SK-MEL-5 (cell line): ENCODE data around the gene ADAMTS1. TPM values are rescaled to one million over a fixed set of nuclear protein-coding genes. Genes with fewer than 3 reads are reported as not detected.
A peak's percentile ranks its signal among the peaks of the same experiment; 100 is the strongest.
"Not testable (repeated sequence)": the region's sequence is repeated elsewhere in the genome, so short reads cannot be mapped to it uniquely, and the experiment has no call there.

ENCODE experiments used
- DNase-seq: peaks from one replicate; pipeline ENCODE4 v3.0.0-alpha.2; 2016; ENCODE audit warnings: low read depth, low spot score
- in situ Hi-C: cut with HindIII; loops from 2 replicates; pipeline ENCODE4 v1.10.0; 2016; ENCODE audit warnings: low sequenced_read_pairs, high pct_unique_total_duplicates, low pct_unique_long_range_greater_than_20kb
- polyA plus RNA-seq, 2 experiments: library from polyadenylated mRNA; depleted of rRNA; stranded (reverse); fragments of >200 nt; gene quantifications; 2 replicates each; pipeline ENCODE4 v1.2.3, GENCODE V29; 2015
- total RNA-seq: library from RNA; depleted of rRNA; stranded (reverse); fragments of >200 nt; shearing (Covaris generic); gene quantifications from 2 replicates; pipeline ENCODE4 v1.2.3, GENCODE V29; 2014; rRNA removed

Gene ADAMTS1
- 14.0 and 15.9 TPM in 2 replicates for total RNA-seq
- 11.0 and 14.5 TPM in 2 replicates for polyA plus RNA-seq (2015; cell fraction: cytosol; rRNA removed)
- 43.7 and 69.3 TPM in 2 replicates for polyA plus RNA-seq (2015; cell fraction: nucleus; rRNA removed)

GRCh38 chr21:26845066-26845758, at the start of gene ADAMTS1:
TSS of gene ADAMTS1 (minus strand) at chr21:26845409. CDS start at chr21:26844954, 455 bp downstream.
- in situ Hi-C loops = no loop called here
- peak; percentile 84 for DNase-seq

GRCh38 chr21:26892151-26892550, 46.9 kb upstream of the ADAMTS1 start:
- in situ Hi-C loops = no loop called here
- DNase-seq = no peak

- DNase-seq = no peak
- in situ Hi-C loops = no loop called here
These were observed 43.7 kb upstream of the ADAMTS1 start for GRCh38 chr21:26888931-26889330.

DNA sequence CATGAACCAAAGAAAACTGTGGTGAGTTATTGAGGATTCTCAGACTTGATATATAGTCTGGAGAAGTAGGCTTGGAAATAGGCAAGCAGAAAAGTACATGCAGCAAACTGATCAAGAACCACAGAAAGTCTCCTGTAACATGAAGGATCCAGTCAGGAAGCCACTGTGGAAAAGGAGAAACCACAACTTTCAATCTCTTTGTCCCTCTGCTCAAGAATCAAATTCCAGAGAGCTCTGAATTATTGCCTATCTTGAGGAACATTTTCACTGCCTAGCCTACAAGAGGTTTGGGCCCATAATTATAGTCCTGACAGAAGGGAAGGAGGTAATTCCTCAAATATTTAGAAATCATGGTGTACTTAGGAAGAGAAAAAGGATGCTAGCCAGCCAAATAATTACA, 43.0 kb upstream of the ADAMTS1 start:
- no peak for DNase-seq
- in situ Hi-C loops = no loop called here

GRCh38 chr21:26887251-26887650, 42.0 kb upstream of the ADAMTS1 start:
- in situ Hi-C loops = no loop called here
- no peak for DNase-seq

- in situ Hi-C loops = no loop called here
These were observed 39.2 kb upstream of the ADAMTS1 start for GRCh38 chr21:26884436-26884835.

GRCh38 chr21:26883768-26884167, 38.6 kb upstream of the ADAMTS1 start:
- peak; percentile 63 for DNase-seq
- in situ Hi-C loops = no loop called here

More at GRCh38 chr21:26884436-26884835, 39.2 kb upstream of the ADAMTS1 start:
- no peak for DNase-seq

DNA sequence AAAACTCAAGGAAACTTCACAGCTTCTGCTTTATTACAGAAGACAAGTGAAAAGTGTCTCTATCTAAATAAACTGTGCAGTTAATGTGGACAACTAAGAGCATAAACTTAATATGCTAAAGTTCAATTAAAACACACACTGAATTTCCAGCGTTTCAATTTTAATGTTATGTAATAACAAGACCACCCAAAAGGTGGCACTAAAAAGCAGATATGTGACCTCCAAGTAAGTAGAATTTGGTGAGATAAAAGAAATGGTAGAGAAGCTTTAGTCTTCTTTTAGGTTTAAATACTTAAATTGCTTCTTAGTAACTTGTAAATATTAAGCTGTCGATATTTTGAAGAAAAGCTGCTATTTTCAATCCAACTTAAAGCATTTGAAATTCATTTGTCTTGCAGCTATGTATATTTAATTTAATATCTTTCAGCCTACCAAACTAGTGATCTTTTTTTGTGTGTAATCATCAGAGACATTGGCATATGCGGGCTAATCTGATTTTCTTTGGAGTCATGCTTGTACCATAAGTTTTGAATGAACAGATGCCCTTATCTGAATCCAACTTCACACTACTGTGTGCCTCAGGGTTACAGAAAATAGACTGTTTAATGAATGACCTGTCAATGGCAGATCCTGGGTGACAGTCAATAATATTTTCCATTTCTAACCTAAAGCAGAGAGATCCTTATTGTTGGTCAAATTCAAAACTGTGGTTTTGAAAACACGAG, 36.5 kb upstream of the ADAMTS1 start:
- peak; percentile 36 for DNase-seq
- in situ Hi-C loops = no loop called here

GRCh38 chr21:26877018-26877417, 31.8 kb upstream of the ADAMTS1 start:
- in situ Hi-C loops = no loop called here
- no peak for DNase-seq

DNA sequence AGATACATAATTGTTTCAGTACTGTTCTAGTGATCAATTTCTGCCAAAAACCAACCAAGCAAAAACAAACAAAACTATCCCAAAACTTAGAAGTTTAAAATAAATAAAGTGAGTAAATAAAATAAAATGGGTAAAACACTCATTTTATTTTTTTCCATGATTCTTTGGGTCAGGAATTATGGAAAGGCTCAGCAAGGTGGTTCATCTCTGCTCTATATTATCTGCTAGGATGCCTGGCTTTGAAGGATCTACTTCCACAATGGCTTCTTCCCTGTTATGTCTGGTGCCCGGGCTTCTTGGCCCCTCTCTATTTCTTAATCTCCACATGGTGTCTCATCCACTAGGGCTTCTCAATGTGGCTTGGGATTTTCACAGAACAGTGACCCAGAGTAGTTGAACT, 29.1 kb upstream of the ADAMTS1 start:
- no peak for DNase-seq
- in situ Hi-C loops = no loop called here

DNA sequence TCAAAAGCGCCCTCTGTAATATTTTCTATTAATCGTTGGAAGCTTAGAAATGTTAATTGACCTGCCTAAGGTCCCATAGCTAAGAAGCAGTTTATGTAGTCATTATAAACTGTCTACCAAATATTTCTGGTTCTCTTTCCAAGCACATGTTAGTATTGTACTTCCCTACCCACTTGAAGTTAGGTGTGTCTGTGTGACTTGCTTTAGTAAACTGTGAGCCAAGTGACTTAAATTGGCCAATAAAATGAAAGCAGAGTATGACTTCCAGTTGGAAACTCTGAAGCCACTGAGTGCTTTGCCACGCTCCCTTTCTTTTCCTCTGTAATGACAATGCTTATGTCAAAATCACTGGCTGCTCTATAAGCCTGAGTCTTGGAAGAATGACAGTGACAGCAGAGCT, 20.6 kb upstream of the ADAMTS1 start:
- in situ Hi-C loops = no loop called here
- DNase-seq = no peak

GRCh38 chr21:26856871-26857350, 11.7 kb upstream of the ADAMTS1 start:
- DNase-seq, in situ Hi-C loops: not testable (repeated sequence)

GRCh38 chr21:26854695-26855094, 9.5 kb upstream of the ADAMTS1 start:
- in situ Hi-C loops, DNase-seq: not testable (repeated sequence)

GRCh38 chr21:26852423-26852822, 7.2 kb upstream of the ADAMTS1 start:
- in situ Hi-C loops = no loop called here
- no peak for DNase-seq

DNA sequence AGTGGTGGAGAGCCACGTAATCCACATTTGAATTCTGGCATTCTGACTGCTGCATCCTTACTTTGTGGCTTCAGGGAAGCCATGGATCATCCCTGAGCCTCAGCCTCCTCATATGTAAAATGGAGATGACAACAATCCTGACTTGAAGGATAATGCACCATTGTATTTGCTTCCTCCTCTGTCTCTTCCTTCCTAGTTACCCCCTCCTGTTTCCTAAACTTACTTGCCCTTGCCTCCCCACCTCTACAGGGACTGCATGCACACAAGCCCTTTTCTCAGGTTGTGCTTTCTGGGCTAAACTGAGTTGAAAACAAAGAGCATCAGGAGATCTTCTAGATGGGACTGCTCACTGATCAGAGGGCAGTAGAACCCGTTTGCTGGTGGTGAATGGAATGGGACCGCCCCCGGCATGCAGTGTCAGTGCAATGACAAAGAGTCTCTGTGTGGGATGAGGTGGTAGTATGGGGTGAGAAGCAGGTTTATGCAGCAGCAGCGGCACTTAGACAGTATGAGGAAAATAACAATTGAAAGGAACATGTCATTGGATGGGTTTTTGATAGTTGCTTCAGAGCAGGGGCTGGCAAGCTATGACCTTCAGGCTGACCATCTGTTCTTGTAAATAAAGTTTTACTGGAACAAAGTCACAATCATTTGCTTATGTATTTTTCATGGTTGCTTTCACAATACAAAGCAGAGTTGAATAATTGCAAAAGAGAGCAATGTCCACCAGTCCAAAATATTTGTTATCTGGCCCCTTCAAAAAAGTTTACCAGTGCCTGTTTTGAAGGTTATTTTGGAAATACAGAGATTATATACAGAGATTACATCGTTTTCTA, 6.1 kb upstream of the ADAMTS1 start:
- DNase-seq = peak; percentile 43
- in situ Hi-C loops = no loop called here

GRCh38 chr21:26850116-26850643, 5.0 kb upstream of the ADAMTS1 start:
- in situ Hi-C loops = no loop called here
- DNase-seq = peak; percentile 65

DNA sequence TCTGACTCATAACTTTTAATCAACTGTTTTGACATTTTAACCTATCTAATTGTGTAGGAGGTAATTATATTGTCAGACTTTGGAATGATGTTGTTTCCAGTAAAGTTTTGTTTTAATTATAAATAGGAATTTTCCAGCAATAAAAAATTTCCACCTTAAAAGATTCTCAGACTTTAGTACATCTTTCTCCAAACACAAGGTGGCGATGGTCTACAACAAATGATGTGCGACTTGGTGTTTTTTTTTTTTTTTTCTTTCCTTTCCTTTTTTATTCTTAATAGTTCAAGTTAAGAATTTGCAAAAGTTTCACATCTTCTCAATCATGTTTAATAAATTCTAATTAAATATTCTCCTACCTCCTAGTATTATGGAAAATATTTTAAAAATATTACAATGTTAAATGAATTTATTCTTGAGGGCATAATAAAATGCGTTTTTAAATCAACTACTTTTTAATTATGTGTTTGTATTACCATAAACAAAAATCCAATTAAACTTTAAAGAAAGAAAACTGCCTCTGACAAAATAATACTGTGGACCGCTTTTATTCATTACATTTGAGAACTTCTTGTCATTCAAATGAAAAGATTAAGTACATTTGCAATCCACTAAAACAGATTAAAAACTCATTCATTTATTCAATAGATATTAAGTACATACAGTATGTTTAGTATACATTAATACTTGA, 4.4 kb upstream of the ADAMTS1 start:
- peak; percentile 69 for DNase-seq

More for the DNA sequence above, 4.4 kb upstream of the ADAMTS1 start:
- in situ Hi-C loops = no loop called here
